Measurements from ENCODE around the gene DCLK2. TPM values are rescaled to one million over a fixed set of nuclear protein-coding genes. Genes with fewer than 3 reads are reported as not detected.
"Not testable (repeated sequence)": the region's sequence is repeated elsewhere in the genome, so short reads cannot be mapped to it uniquely, and the experiment has no call there.

Gene DCLK2
- total RNA-seq, 1 experiment from 2014 or later = 2.9 TPM

GRCh38 chr4:150181536-150181935, 103.3 kb downstream of the DCLK2 start:
- no peak for DNase-seq
- ChIA-PET POLR2A (no interaction called here), CTCF (interaction anchor here (0.7 kb wide), 1 partner anchor 888 kb away, joined by 3 read pairs; no protein-coding TSS in a partner anchor)
- Mint-ChIP-seq H3K27me3 (ENCODE audit: insufficient read depth, unreplicated experiment) (peaks cover 13% of the 10 kb centered on the region), H3K9me3 (ENCODE audit: unreplicated experiment) (no peaks in the 10 kb centered on the region), H3K4me3 (ENCODE audit: unreplicated experiment) (no peak overlapping the region), H3K4me1 (ENCODE audit: low read depth, unreplicated experiment) (no peaks in the 10 kb centered on the region), H3K36me3 (ENCODE audit: insufficient read depth, unreplicated experiment) (no peaks in the 10 kb centered on the region), H3K27ac (ENCODE audit: unreplicated experiment) (no peak overlapping the region)
- no peak for TF ChIP-seq CTCF (IDR thresholded peaks at IDR 0.05; ENCODE audit: insufficient read depth in 1 of 2, low read depth in 1 of 2, low read length in 1 of 2, severe bottlenecking in 1 of 2, unreplicated experiment in 1 of 2)
- H3K36me3 ChIP-seq (ENCODE audit: control insufficient read depth, insufficient read depth, low read length) = no peaks in the 10 kb centered on the region
- no TSS peak for BruUV-seq (replicated peaks)
- H3K4me1 ChIP-seq = no peaks in the 10 kb centered on the region
- H3K4me3 ChIP-seq (ENCODE audit: low read depth, low read length) = no peak overlapping the region
- no peaks in the 10 kb centered on the region for H3K27me3 ChIP-seq (replicated peaks; ENCODE audit: control insufficient read depth, insufficient read depth, low read length)
- H3K9me3 ChIP-seq = no peaks in the 10 kb centered on the region
- intact Hi-C loops (cut with micrococcal nuclease; ENCODE audit: unreplicated experiment) = no loop called here

GRCh38 chr4:150182794-150183193, 104.5 kb downstream of the DCLK2 start:
- DNase-seq = no peak

GRCh38 chr4:150185033-150185432, 106.8 kb downstream of the DCLK2 start:
- H3K36me3 Mint-ChIP-seq (ENCODE audit: insufficient read depth, unreplicated experiment); H3K4me3 Mint-ChIP-seq (ENCODE audit: unreplicated experiment); H3K27me3 ChIP-seq (replicated peaks; ENCODE audit: control insufficient read depth, insufficient read depth, low read length); intact Hi-C loops (cut with micrococcal nuclease; ENCODE audit: unreplicated experiment); H3K27ac Mint-ChIP-seq (ENCODE audit: unreplicated experiment); H3K9me3 Mint-ChIP-seq (ENCODE audit: unreplicated experiment); H3K27me3 Mint-ChIP-seq (ENCODE audit: insufficient read depth, unreplicated experiment); DNase-seq; H3K4me3 ChIP-seq (ENCODE audit: low read depth, low read length); H3K36me3 ChIP-seq (ENCODE audit: control insufficient read depth, insufficient read depth, low read length); BruUV-seq (replicated peaks); H3K9me3 ChIP-seq; H3K4me1 ChIP-seq; H3K4me1 Mint-ChIP-seq (ENCODE audit: low read depth, unreplicated experiment); POLR2A ChIA-PET: not testable (repeated sequence)
- CTCF ChIA-PET = interaction anchor here (0.8 kb wide), 1 partner anchor 15 kb away, joined by 3 read pairs; no protein-coding TSS in a partner anchor

More at GRCh38 chr4:150182794-150183193, 104.5 kb downstream of the DCLK2 start:
- Mint-ChIP-seq H3K4me1 (ENCODE audit: low read depth, unreplicated experiment) (no peaks in the 10 kb centered on the region), H3K36me3 (ENCODE audit: insufficient read depth, unreplicated experiment) (no peaks in the 10 kb centered on the region), H3K9me3 (ENCODE audit: unreplicated experiment) (no peaks in the 10 kb centered on the region), H3K27ac (ENCODE audit: unreplicated experiment) (no peak overlapping the region), H3K27me3 (ENCODE audit: insufficient read depth, unreplicated experiment) (peaks cover 7% of the 10 kb centered on the region), H3K4me3 (ENCODE audit: unreplicated experiment) (no peak overlapping the region)
- no peaks in the 10 kb centered on the region for H3K36me3 ChIP-seq (ENCODE audit: control insufficient read depth, insufficient read depth, low read length)
- ChIA-PET POLR2A (no interaction called here), CTCF (no interaction called here)
- H3K27me3 ChIP-seq (replicated peaks; ENCODE audit: control insufficient read depth, insufficient read depth, low read length) = no peaks in the 10 kb centered on the region
- no peak overlapping the region for H3K4me3 ChIP-seq (ENCODE audit: low read depth, low read length)
- H3K9me3 ChIP-seq = no peaks in the 10 kb centered on the region
- H3K4me1 ChIP-seq = no peaks in the 10 kb centered on the region
- no TSS peak for BruUV-seq (replicated peaks)
- intact Hi-C loops (cut with micrococcal nuclease; ENCODE audit: unreplicated experiment) = no loop called here
- TF ChIP-seq CTCF (IDR thresholded peaks at IDR 0.05; ENCODE audit: insufficient read depth in 1 of 2, low read depth in 1 of 2, low read length in 1 of 2, severe bottlenecking in 1 of 2, unreplicated experiment in 1 of 2) = no peak

GRCh38 chr4:150192986-150193385, 114.7 kb downstream of the DCLK2 start:
- no peak for DNase-seq
- Mint-ChIP-seq H3K4me3 (ENCODE audit: unreplicated experiment) (no peak overlapping the region), H3K9me3 (ENCODE audit: unreplicated experiment) (no peaks in the 10 kb centered on the region), H3K27me3 (ENCODE audit: insufficient read depth, unreplicated experiment) (peaks cover 2% of the 10 kb centered on the region), H3K4me1 (ENCODE audit: low read depth, unreplicated experiment) (no peaks in the 10 kb centered on the region), H3K36me3 (ENCODE audit: insufficient read depth, unreplicated experiment) (no peaks in the 10 kb centered on the region), H3K27ac (ENCODE audit: unreplicated experiment) (no peak overlapping the region)
- ChIA-PET CTCF (no interaction called here), POLR2A (no interaction called here)
- Histone ChIP-seq H3K4me1 (no peaks in the 10 kb centered on the region), H3K27me3 (replicated peaks; ENCODE audit: control insufficient read depth, insufficient read depth, low read length) (no peaks in the 10 kb centered on the region), H3K9me3 (no peaks in the 10 kb centered on the region), H3K4me3 (ENCODE audit: low read depth, low read length) (no peak overlapping the region), H3K36me3 (ENCODE audit: control insufficient read depth, insufficient read depth, low read length) (no peaks in the 10 kb centered on the region)
- BruUV-seq (replicated peaks) = no TSS peak
- intact Hi-C loops (cut with micrococcal nuclease; ENCODE audit: unreplicated experiment) = no loop called here
- no peak for TF ChIP-seq CTCF (IDR thresholded peaks at IDR 0.05; ENCODE audit: insufficient read depth in 1 of 2, low read depth in 1 of 2, low read length in 1 of 2, severe bottlenecking in 1 of 2, unreplicated experiment in 1 of 2)

- H3K4me3 Mint-ChIP-seq (ENCODE audit: unreplicated experiment); H3K27me3 Mint-ChIP-seq (ENCODE audit: insufficient read depth, unreplicated experiment); H3K4me1 ChIP-seq; H3K27me3 ChIP-seq (replicated peaks; ENCODE audit: control insufficient read depth, insufficient read depth, low read length); H3K4me3 ChIP-seq (ENCODE audit: low read depth, low read length); intact Hi-C loops (cut with micrococcal nuclease; ENCODE audit: unreplicated experiment); POLR2A ChIA-PET; H3K9me3 ChIP-seq; H3K9me3 Mint-ChIP-seq (ENCODE audit: unreplicated experiment); H3K36me3 ChIP-seq (ENCODE audit: control insufficient read depth, insufficient read depth, low read length); H3K4me1 Mint-ChIP-seq (ENCODE audit: low read depth, unreplicated experiment); DNase-seq; BruUV-seq (replicated peaks); H3K36me3 Mint-ChIP-seq (ENCODE audit: insufficient read depth, unreplicated experiment); H3K27ac Mint-ChIP-seq (ENCODE audit: unreplicated experiment): not testable (repeated sequence)
- CTCF ChIA-PET = interaction anchor here (0.7 kb wide), 1 partner anchor 12 kb away, joined by 4 read pairs; no protein-coding TSS in a partner anchor
These were observed 119.0 kb downstream of the DCLK2 start for GRCh38 chr4:150197256-150197655.
